ENCODE measurements around the gene FAM81A.

- TF ChIP-seq CTCF (conservative IDR thresholded peaks at IDR 0.05) = no peak
- no peak for TF ChIP-seq ZFX (IDR thresholded peaks at IDR 0.05)
These were observed 112.5 kb downstream of the FAM81A start for GRCh38 chr15:59550530-59550929.
